GM19324 (cell line): Measurements from ENCODE around the gene RPL12.

Experiments
- ATAC-seq: cut with Tn5 transposase; IDR thresholded peaks from one replicate; pipeline ENCODE4 v1.9.1; 2021; ENCODE audit warnings: mild to moderate bottlenecking, moderate library complexity; ENCODE audit not compliant: unreplicated experiment, low FRiP score

RPL12 gene

DNA sequence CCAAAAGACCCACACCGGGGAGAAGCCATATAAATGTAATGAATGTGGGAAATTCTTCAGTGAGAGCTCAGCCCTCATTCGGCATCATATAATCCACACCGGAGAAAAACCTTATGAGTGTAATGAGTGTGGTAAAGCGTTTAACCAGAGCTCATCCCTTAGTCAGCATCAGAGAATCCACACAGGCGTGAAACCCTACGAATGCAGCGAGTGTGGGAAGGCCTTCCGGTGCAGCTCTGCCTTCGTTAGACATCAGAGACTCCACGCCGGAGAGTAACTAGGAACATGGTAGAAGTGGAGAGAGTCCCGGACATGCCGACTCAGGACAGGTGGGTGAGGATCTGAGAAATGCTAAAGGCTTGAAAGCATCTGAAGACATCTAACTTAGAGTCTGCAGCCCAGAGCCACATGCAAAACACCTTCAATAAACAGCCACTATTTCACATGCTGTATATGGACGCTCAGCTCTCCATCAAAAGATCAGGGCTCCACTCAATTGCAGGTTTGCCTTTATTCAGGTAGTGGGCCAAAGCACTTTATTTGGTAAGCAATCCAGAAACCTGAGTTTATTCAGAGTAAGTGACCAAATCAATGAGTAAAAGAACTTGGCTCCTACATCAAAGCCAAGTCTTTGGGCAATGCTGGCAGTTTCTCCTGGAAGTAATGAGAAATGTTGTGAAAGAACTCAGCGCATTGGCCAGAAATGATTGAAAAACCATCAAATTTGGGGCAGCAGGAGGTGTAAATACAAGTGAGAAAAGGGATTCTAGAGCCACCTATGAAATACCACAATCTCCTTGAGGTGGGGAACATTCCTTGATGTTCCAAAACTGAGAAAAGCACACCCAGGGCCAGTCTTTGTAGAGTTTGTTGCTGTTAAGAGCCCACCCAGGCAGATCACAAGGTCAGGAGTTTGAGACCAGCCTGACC, 6.0 kb downstream of the RPL12 start:
- ATAC-seq = no peak

DNA sequence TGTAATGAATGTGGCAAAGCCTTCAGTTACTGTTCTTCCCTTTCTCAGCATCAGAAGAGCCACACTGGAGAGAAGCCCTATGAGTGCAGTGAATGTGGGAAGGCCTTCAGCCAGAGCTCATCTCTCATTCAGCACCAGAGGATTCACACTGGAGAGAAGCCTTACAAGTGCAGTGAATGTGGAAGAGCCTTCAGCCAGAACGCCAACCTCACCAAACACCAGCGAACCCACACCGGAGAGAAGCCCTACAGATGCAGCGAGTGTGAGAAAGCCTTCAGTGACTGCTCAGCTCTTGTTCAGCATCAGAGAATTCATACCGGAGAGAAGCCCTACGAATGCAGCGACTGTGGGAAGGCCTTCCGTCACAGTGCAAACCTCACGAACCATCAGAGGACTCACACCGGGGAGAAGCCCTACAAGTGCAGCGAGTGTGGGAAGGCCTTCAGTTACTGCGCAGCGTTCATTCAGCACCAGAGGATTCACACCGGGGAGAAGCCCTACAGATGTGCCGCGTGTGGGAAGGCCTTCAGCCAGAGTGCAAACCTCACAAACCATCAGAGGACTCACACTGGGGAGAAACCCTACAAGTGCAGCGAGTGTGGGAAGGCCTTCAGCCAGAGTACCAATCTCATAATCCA, 6.8 kb downstream of the RPL12 start:
- ATAC-seq = no peak

DNA sequence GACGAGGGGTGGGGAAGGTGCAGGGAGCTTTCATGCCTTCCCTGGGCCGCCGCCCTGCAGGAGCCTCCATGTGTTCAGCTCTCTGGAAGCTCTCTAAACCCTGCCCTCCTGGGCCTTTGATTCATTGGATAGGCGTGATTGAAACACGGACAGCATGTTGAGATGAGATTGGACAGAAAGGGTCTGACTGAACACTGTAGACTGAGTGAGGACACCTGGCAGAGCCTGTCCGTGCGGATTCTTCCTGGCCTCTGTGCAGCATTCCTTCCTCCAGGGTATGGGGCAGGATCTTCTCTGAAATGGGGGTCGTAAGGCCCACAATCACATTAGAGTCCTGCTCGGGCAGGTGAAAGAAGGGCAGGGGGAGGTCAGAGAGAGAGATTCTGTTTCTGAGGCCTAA, 12.8 kb downstream of the RPL12 start:
- no peak for ATAC-seq

DNA sequence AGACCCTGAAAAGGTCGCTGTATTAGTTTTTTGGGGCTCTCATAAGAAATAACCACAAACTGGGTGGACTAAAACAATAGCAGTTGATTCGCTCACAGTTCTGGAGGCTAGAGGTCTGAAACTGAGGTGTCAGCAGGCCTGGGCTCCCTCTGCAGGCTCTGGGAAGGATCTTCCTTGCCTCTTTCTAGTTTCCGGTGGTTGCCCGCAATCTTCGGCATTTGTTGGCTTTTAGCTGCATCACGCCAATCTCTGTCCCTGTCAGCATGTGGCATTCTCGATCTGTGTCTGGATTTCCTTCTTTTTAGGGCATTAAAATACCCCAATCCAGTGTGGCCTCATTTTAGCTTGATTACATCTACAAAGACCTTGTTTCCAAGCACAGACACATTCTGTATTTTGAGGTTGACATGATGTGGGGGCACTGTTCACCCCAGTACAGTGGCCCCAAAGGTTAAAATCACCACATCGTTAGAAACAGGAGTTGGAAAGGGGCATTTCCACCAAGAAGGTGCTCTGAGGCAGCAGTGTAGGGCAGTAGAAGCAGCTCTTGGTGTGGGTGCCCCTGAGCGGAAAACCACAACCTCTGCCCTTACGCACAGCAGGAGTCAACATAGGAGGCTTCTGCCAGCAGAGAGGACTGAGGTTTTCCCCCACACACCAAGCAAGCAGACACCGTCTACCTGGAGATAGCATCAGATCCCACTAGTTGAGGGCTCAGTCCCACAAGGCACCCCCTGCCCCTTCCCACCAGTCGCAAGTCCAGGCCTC, 13.5 kb downstream of the RPL12 start:
- no peak for ATAC-seq

DNA sequence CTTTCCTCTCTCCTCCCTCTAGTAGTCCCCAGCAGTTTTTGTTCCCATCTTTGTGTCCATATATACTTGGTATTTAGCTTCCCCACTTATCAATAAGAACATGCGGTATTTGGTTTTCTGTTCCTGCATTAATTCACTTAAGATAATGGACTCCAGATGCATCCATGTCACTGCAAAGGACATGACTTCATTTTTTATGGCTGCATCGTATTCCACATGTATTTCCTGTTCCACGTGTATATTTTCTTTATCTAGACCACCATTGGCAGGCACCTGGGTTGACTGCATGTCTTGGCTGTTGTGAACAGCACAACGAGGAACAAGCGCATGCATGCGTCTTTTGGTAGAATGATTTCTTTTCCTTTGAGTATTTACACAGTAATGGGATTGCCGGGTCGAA, 20.8 kb downstream of the RPL12 start:
- ATAC-seq = no peak

DNA sequence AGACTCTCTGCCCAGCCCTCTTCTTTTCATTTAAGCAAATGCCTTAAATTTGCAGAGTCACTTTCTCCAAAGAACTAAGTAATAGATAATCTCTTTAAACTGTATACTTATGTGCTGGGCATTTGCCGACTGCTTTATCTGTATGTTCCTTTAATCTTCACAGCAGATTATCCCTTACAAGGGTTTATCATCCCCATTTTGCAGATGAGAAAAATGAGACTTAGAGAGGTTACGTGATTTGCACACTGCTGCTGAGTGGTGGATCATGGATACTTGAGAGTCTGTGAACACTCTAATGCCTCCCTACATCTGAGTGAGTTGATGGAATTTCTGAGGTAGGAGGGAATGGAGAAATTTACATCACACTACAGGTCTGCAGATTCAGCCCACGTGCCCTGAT, 22.9 kb downstream of the RPL12 start:
- no peak for ATAC-seq

DNA sequence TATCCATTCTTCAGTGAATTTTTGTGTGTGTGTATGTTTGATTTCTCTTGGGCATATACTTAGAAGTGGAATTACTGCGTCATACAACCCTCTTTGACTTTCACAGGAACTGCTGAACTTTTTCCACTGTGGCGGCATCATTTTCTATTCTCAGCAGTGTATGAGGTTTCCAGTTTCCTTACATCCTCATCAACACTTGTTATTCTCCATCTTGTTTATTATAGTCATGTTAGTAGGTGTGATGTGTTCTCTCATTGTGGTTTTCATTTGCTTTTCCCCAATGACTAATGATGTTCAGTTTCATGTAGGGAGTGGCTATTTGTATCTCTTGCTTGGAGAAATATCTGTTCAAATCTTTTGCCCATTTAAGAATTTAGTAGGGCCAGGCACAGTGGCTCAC, 24.4 kb downstream of the RPL12 start:
- ATAC-seq = no peak

DNA sequence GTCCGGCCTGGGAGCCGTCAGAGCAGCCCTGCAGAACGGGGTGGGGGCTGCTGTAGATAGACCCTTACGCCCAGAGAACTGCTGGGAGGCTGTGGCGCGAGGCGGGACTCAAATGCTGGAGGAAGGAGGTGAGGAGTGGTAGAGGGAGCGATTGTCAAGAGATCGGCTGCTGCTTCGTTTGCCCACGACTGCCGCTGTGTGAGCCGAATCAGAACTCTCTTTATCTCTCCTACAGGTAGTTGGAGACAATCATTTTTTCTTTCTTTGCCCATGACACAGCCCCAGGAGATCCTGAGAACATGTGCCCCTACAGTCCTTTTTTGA, 26.6 kb downstream of the RPL12 start:
- no peak for ATAC-seq

DNA sequence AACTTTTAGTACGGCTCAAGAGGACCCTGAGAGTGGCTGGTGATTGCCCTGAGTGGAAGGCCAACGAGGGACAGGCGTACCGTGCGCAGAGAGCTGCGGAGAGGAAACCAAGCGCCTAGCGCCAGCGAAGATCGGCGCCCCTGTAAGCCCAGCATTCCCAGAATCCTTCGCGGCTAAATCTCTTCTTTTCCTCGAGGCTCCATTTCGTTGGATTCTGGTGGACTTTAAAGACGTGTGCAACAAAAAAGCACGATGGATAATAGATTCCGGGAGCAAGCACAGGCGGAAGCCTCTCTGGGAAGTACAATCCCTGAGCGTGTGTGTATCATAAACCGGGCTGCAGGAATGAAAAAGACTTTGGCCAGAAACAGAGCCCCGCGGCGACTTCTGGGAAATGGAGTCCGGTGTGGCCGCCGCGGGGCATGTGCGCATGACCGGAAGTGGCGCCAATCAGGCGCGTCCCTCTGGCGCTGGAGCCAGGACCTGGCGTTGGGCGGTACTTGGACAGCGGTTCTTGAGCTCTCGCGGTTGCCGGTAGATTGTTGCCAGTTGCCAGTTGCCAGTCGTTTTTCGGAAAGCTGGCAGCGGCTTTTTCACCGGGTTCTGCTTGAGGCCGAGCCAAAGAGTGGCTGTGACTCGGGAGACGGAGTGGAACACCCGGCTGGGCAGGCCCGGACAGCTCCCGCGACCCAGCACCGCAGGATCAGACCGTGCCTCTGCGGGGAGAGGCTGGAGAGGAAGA, 27.1 kb downstream of the RPL12 start, which contains the start of gene ZNF79:
ZNF79 (plus strand) TSS at position 449 of the 742 bp plus-strand sequence. CDS start 406 bp downstream, outside the sequence.
- peak; percentile 92 for ATAC-seq

DNA sequence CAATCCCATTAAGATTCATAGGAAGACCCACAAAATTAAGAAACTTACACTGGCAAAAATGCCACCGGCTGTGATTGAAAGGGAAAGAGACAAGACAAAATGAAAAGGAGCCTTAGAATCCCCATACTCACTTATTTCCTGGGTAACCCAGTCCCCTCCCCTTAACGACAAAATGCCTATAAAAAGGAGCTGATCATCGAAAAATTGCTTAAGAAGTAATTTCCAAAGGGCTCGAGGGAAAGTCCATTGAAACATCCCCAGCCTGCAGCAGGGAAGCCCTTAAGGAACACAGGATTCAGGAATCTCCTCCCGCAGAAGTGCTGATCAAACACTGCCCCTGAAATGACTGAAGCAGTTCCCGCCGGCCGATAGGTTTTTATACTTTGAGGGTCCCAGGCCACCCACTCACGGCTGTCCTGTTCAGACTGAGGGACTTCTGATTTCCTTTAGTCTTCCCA, 27.7 kb downstream of the RPL12 start:
- ATAC-seq = no peak

DNA sequence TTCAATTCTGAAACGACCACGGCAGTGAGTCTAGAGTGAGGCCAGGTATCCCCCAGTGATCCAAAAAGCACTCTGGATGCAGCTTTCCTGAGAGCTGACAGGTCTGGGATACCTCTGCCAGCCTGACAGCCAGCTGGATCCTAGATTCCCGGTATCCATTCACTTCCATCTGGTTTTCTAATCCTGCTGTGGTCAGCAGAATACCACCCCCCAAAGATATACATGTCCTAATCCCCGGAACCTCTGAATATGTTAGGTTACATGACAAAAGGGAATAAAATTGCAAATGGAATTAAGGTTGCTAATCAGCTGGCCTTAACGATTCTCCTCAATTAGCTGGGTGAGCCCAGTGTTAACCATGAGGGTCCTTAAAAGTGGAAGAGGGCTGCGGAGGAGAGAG, 28.4 kb downstream of the RPL12 start:
- ATAC-seq = no peak

DNA sequence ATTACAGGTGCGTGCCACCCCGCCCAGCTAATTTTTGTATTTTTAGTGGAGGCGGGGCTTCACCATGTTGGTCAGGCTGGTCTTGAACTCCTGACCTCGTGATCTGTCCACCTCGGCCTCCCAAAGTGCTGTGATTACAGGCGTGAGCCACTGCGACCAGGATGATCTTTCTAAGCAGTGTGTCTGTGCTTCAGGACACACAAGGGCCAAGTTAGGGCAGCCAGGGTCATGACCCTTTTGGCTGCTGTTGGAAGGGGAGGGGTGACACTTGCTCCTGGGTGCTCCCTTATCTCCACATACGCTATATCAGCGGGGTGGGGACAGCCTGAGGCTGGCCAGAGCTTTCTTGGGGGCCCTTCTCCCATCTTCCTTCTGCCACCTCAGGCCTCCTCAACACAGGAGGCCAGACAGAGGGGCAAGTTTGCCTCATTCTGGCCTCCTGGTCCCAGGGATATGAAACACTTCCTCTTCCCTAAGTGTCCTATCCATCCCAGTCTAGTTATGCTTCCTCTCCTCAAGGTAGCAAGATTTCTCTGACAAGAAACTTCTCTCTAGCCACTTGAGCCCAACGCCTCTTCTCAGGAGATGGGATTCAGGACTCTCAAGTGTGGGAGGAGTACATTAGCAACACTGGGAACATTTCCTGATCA, 28.9 kb downstream of the RPL12 start:
- ATAC-seq = no peak

DNA sequence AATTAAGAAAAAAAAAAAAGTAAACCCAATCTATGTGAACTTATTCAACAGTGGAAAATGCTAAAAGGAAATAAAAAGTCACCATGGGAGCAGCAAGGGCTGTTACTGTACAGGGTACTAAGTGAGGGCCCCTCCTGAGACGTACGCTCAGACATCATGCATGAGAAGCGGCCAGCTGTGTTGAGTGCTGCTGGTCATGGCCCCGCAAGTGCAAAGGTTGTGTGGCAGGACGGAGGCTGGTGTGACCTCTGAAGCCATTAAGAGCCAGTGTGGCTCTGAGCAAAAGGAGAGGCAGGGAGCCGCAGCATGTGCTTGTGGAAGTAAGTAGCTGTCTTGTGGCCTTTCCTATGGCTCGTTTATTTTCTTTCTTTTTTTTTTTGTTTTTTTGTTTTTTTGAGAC, 30.1 kb downstream of the RPL12 start:
- no peak for ATAC-seq

DNA sequence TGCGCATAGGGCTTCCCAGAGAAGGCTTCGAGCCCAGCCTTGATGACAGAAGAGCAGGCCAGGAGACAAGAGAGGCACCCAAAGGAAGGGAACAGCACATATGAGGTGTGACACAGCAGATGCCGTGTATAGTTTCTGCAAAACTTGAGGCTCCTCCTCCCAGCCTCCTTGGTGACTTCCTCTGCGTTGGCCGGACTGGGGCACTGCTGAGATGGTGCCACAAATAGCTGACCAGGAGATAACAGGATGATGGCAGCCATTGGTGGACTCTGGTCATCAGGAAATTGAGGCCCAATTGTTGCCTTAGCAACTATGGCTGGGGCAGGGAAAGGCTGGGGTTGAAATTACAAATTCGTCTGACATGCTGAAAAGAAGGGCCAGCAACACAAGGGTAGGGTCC, 31.9 kb downstream of the RPL12 start:
- ATAC-seq = no peak

DNA sequence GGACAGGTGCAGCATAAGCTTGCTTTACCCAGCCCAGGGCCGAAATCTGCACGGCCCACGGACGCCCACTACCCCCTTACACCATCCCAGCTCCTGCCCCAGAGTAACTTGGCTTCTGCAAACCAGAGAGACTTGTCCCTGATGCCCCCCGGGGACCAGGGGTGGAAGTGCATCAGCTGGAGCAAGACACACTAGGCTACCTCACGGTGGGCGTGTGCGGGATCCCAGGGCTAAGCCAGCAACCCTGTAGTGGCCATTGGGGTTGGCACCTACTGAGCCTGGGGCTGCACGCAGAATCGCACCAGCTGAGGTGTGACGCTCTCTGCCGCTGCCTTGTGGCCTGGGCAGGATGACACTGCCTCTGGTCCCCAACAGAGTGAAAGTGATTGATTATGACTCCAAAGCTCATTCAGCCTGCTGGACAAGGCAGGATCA, 33.2 kb downstream of the RPL12 start:
- ATAC-seq = no peak

DNA sequence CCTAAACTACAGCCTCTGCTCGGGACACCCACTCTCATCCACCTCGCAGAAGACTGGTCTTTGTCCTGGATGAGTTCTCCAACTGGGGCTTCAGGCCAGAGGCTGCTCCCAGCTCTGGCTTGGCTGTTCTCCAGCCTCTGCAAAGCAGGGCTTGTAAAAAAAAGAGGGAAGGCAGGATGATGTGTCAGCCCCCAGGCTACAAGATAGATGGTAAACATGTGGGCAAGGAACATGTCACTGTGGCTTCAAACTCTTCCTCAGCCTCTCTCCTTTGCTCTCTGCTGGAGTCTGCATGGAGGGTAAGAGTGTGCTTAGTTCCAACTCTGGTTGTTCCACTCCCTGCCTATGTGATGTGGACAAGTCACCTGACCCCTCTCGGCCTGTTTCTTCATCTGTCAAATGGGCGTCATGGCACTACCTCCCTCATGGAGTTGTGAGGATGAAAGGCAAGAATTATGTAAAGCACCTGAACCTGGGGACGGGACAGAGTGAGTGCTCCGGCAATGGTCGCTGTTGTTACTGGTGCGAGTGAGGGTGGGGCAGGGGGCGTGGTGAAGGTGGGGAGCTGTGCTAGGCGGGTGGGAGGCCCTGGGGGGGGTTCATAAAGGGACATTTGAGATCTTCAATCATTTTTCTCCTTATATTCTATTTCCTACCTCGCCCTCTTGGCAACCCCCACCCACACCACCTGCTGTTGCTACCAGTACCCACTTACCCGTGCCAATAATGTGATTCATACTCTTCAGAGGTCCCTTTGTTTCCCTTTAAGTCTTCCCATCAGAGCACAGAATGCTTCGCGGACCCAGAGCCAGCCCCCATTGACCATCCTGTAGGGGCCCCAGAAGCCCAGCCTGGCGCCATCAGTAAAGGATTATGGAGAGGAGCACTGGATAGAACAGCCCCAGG, 33.8 kb downstream of the RPL12 start:
- no peak for ATAC-seq

DNA sequence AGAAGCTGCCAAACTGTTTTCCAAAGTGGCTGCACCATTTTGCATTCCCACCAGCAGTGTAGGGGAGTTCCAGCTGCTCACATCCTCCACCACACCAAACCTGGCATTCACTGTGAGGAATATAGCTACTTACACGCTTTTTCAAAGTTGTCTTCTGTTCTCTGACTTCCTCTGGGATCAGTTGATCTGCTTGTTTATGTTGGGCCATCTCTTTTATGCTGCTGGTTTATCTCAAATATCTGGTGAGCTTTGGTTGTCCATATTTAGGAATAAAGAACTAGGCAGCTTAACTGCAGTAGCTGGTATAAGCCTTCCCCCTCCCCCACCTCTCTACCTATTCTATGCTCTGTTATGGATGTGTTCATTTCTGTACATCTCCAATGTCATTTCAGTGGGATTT, 35.5 kb downstream of the RPL12 start:
- ATAC-seq = no peak

DNA sequence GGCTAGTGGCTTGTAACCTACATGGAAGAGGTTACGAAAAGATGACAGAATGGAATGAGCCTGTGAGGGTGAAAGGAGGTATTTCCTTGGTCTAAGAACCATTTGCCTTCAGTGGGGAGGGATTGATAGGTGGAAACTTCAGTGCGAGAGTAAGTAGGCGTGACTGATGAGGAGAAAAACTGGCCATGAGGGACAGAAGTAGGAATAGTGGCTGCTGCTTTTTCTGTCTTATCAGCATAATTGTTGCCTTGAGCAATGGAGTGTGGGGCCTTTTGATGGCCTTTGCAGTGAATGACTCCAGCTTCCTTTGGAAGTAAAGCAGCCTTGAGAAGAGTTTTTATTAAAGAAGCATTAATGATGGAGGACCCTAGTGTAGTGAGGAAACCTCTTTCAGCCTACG, 36.1 kb downstream of the RPL12 start:
- ATAC-seq = no peak

DNA sequence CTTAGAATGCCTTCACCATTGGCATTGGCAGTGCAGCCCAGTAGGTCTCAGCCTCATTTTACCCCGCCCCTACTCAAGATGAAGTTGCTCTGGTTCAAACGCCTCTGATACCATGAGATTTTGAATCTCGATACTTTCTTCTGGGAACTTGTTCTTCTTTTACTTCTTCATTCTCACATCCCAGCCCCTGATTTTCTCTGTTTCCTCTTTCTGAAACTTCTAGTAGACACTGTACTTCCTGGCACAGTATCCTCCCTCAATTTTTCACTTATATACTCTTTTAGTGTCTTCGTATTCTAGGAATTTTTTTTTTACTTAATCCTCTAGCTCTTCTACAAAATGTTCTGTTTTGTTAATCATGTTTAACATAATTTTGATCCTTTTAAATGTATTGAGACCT, 40.1 kb downstream of the RPL12 start:
- no peak for ATAC-seq
